ENCODE results near the gene OR7C2.

- no peak for TF ChIP-seq POLR2AphosphoS5 (IDR thresholded peaks at IDR 0.05; ENCODE audit: low read depth, low read length)
- TF ChIP-seq, protein P1, sequence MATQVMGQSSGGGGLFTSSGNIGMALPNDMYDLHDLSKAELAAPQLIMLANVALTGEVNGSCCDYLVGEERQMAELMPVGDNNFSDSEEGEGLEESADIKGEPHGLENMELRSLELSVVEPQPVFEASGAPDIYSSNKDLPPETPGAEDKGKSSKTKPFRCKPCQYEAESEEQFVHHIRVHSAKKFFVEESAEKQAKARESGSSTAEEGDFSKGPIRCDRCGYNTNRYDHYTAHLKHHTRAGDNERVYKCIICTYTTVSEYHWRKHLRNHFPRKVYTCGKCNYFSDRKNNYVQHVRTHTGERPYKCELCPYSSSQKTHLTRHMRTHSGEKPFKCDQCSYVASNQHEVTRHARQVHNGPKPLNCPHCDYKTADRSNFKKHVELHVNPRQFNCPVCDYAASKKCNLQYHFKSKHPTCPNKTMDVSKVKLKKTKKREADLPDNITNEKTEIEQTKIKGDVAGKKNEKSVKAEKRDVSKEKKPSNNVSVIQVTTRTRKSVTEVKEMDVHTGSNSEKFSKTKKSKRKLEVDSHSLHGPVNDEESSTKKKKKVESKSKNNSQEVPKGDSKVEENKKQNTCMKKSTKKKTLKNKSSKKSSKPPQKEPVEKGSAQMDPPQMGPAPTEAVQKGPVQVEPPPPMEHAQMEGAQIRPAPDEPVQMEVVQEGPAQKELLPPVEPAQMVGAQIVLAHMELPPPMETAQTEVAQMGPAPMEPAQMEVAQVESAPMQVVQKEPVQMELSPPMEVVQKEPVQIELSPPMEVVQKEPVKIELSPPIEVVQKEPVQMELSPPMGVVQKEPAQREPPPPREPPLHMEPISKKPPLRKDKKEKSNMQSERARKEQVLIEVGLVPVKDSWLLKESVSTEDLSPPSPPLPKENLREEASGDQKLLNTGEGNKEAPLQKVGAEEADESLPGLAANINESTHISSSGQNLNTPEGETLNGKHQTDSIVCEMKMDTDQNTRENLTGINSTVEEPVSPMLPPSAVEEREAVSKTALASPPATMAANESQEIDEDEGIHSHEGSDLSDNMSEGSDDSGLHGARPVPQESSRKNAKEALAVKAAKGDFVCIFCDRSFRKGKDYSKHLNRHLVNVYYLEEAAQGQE (IDR thresholded peaks at IDR 0.05; ENCODE audit: insufficient read depth in 1 of 2, low read depth in 2 of 2, low read length in 2 of 2): no peak
- no peak for TF ChIP-seq TAF1 (IDR thresholded peaks at IDR 0.05; ENCODE audit: borderline replicate concordance, insufficient read depth, low read length)
Observed at GRCh38 chr19:14985133-14985532, 43.8 kb downstream of the OR7C2 start.

Data from PFSK-1 (cell line).